Neuronal stem cell (in vitro differentiated cells): ENCODE measurements around the gene LDLRAD3. TPM values are rescaled to one million over a fixed set of nuclear protein-coding genes. Genes with fewer than 3 reads are reported as not detected.

Experiments used
- DNase-seq: peaks from one replicate; pipeline ENCODE4 v3.0.0-alpha.2; 2013; ENCODE audit warnings: low spot score
- H2AFZ ChIP-seq: one replicate; pipeline ENCODE4 v1.6.1; 2013; ENCODE audit warnings: mild to moderate bottlenecking, low read length, inconsistent platforms
- H2AK5ac ChIP-seq: 2 replicates; pipeline ENCODE4 v1.6.1; 2013; ENCODE audit warnings: low read depth, mild to moderate bottlenecking, inconsistent platforms, low read length, moderate library complexity, mixed read lengths
- H2BK120ac ChIP-seq: 2 replicates; pipeline ENCODE4 v1.6.1; 2013; ENCODE audit warnings: low read depth, mild to moderate bottlenecking, inconsistent platforms, low read length, moderate library complexity, mixed read lengths
- H2BK12ac ChIP-seq: one replicate; pipeline ENCODE4 v1.6.1; 2013; ENCODE audit warnings: low read length, inconsistent platforms
- H2BK15ac ChIP-seq: 2 replicates; pipeline ENCODE4 v1.6.1; 2013; ENCODE audit warnings: mild to moderate bottlenecking, low read length, inconsistent platforms, mixed read lengths
- H2BK5ac ChIP-seq: one replicate; pipeline ENCODE4 v1.6.1; 2013; ENCODE audit warnings: inconsistent platforms, mild to moderate bottlenecking, low read length, moderate library complexity
- H3K14ac ChIP-seq: one replicate; pipeline ENCODE4 v1.6.1; 2013; ENCODE audit warnings: low read length, inconsistent platforms
- H3K18ac ChIP-seq: 2 replicates; pipeline ENCODE4 v1.6.1; 2013; ENCODE audit warnings: low read length, inconsistent platforms
- H3K23ac ChIP-seq: 2 replicates; pipeline ENCODE4 v1.6.1; 2013; ENCODE audit warnings: low read depth, mild to moderate bottlenecking, mixed read lengths, low read length, inconsistent platforms; ENCODE audit not compliant: poor library complexity
- H3K27ac ChIP-seq: replicated peaks from 3 replicates; pipeline ENCODE4 v1.5.1; 2013; ENCODE audit warnings: low read length, inconsistent platforms
- H3K27me3 ChIP-seq, 3 experiments: 2 replicates each; pipeline ENCODE4 v1.6.1; 2013; ENCODE audit warnings: low read length in 3 of 3, mild to moderate bottlenecking in 2 of 3, inconsistent platforms in 1 of 3, low read depth in 1 of 3, mixed read lengths in 1 of 3, moderate library complexity in 1 of 3; ENCODE audit not compliant: control insufficient read depth in 3 of 3, insufficient read depth in 3 of 3
- H3K36me3 ChIP-seq, 2 donors: replicated peaks in 1 of 2; 2 replicates each; pipeline ENCODE4 v1.6.1; 2013; ENCODE audit warnings: low read length in 2 of 2; ENCODE audit not compliant: control insufficient read depth in 2 of 2, insufficient read depth in 2 of 2
- H3K4ac ChIP-seq: 2 replicates; pipeline ENCODE4 v1.6.1; 2013; ENCODE audit warnings: inconsistent platforms, mild to moderate bottlenecking, low read length, moderate library complexity
- H3K4me1 ChIP-seq, 2 donors: 1 replicate in 1 of 2; 2 replicates in 1 of 2; pipeline ENCODE4 v1.6.1; 2013; ENCODE audit warnings: low read length in 2 of 2, low read depth in 1 of 2; ENCODE audit not compliant: control insufficient read depth in 2 of 2, insufficient read depth in 1 of 2
- H3K4me2 ChIP-seq: one replicate; pipeline ENCODE4 v1.6.1; 2013; ENCODE audit warnings: mild to moderate bottlenecking, low read length, inconsistent platforms; ENCODE audit not compliant: insufficient read depth, poor library complexity, severe bottlenecking
- H3K4me3 ChIP-seq, 2 donors: 2 replicates each; pipeline ENCODE4 v1.5.1; 2013; ENCODE audit warnings: low read length in 2 of 2, mild to moderate bottlenecking in 2 of 2, inconsistent platforms in 1 of 2, moderate library complexity in 1 of 2
- H3K79me1 ChIP-seq: one replicate; pipeline ENCODE4 v1.6.1; 2013; ENCODE audit warnings: low read depth, mild to moderate bottlenecking, inconsistent platforms, low read length, moderate library complexity
- H3K9ac ChIP-seq: one replicate; pipeline ENCODE4 v1.6.1; 2013; ENCODE audit warnings: mild to moderate bottlenecking, low read depth, low read length, inconsistent platforms; ENCODE audit not compliant: poor library complexity
- H3K9me3 ChIP-seq, 2 donors: replicated peaks in 1 of 2; 2 replicates each; pipeline versions ENCODE3 to v1.6.1; 2013; ENCODE audit warnings: low read length in 2 of 2, mild to moderate bottlenecking in 2 of 2, inconsistent platforms in 1 of 2, low read depth in 1 of 2, mixed read lengths in 1 of 2, moderate library complexity in 1 of 2; ENCODE audit not compliant: control insufficient read depth in 2 of 2, insufficient read depth in 1 of 2
- H4K8ac ChIP-seq: one replicate; pipeline ENCODE4 v1.6.1; 2013; ENCODE audit warnings: low read depth, mild to moderate bottlenecking, inconsistent platforms, low read length, moderate library complexity
- H4K91ac ChIP-seq: one replicate; pipeline ENCODE4 v1.6.1; 2013; ENCODE audit warnings: low read length, low read depth, mild to moderate bottlenecking, inconsistent platforms; ENCODE audit not compliant: poor library complexity
- WGBS, 2 donors: extraction: QIAGEN DNeasy Blood & Tissue Kit; methylation state at CpG; one replicate each; pipeline ENCODE4 v1.1.7; 2013; ENCODE audit warnings: missing lambda C conversion rate in 2 of 2, mixed read lengths in 1 of 2; ENCODE audit not compliant: insufficient read length in 2 of 2, insufficient replicate concordance in 1 of 2; ENCODE audit errors: extremely low coverage in 2 of 2; 5-methylcytosine and 5-hydroxymethylcytosine counted together
- small RNA-seq: library from polyadenylated mRNA; stranded (forward); fragments of <200 nt; extraction: miRNeasy Mini kit (QIAGEN cat#:217004); gene quantifications from one replicate; pipeline ENCODE3, GENCODE V24; 2013; ENCODE audit not compliant: insufficient read depth

The LDLRAD3 gene

GRCh38 chr11:36274414-36274813 lies 330.6 kb downstream of the LDLRAD3 start:
- Histone ChIP-seq H3K4ac (no peak overlapping the region), H2BK12ac (no peak overlapping the region), H3K23ac (peak overlapping the region; percentile 66), H2AK5ac (no peak overlapping the region), H3K36me3 (peaks cover 0 to 54% of the 10 kb centered on the region in 2 donors), H4K91ac (no peak overlapping the region), H3K14ac (no peak overlapping the region), H3K9me3 (peaks cover 0 to 33% of the 10 kb centered on the region in 2 donors), H3K4me2 (no peak overlapping the region), H2AFZ (no peak overlapping the region), H3K18ac (no peak overlapping the region), H3K9ac (peak overlapping the region; percentile 24), H3K27me3 (no peaks in the 10 kb centered on the region), H4K8ac (no peak overlapping the region), H3K27ac (no peak overlapping the region), H2BK15ac (no peak overlapping the region), H2BK120ac (no peak overlapping the region), H3K79me1 (no peaks in the 10 kb centered on the region), H3K4me1 (peaks cover 11 to 21% of the 10 kb centered on the region in 2 donors), H2BK5ac (peak overlapping the region; percentile 43), H3K4me3 (no peak overlapping the region)
- DNase-seq = no peak
- WGBS, 2 donors = no CpG with 5 or more reads among the region's 7 CpGs

- Histone ChIP-seq H3K4me3 (no peak overlapping the region), H3K27ac (no peak overlapping the region), H3K4ac (no peak overlapping the region), H2AK5ac (no peak overlapping the region), H3K27me3 (no peaks in the 10 kb centered on the region), H3K9ac (peak overlapping the region; percentile 7), H3K14ac (no peak overlapping the region), H3K79me1 (peaks cover 1% of the 10 kb centered on the region), H4K91ac (no peak overlapping the region), H2BK120ac (no peak overlapping the region), H2AFZ (no peak overlapping the region), H4K8ac (no peak overlapping the region), H3K23ac (no peak overlapping the region), H3K4me2 (no peak overlapping the region), H3K18ac (no peak overlapping the region), H2BK5ac (no peak overlapping the region), H2BK12ac (no peak overlapping the region), H2BK15ac (no peak overlapping the region), H3K4me1 (peaks cover 9 to 33% of the 10 kb centered on the region in 2 donors), H3K36me3 (peaks cover 2 to 23% of the 10 kb centered on the region in 2 donors), H3K9me3 (peaks cover 1 to 28% of the 10 kb centered on the region in 2 donors)
- DNase-seq = no peak
- no CpG with 5 or more reads among the region's 13 CpGs for WGBS, 2 donors
Measured at GRCh38 chr11:36278531-36279282, 334.8 kb downstream of the LDLRAD3 start.

- Histone ChIP-seq H3K79me1 (peaks cover 1% of the 10 kb centered on the region), H3K36me3 (peaks cover 2 to 13% of the 10 kb centered on the region in 2 donors), H3K23ac (no peak overlapping the region), H2BK12ac (no peak overlapping the region), H3K9ac (no peak overlapping the region), H2AFZ (no peak overlapping the region), H3K4me2 (no peak overlapping the region), H3K18ac (no peak overlapping the region), H2AK5ac (no peak overlapping the region), H3K4me1 (peaks cover 9 to 33% of the 10 kb centered on the region in 2 donors), H2BK5ac (no peak overlapping the region), H2BK120ac (no peak overlapping the region), H3K27me3 (no peaks in the 10 kb centered on the region), H2BK15ac (no peak overlapping the region), H3K4ac (no peak overlapping the region), H3K4me3 (no peak overlapping the region), H3K9me3 (peaks cover 1 to 24% of the 10 kb centered on the region in 2 donors), H3K14ac (no peak overlapping the region), H4K8ac (no peak overlapping the region), H3K27ac (no peak overlapping the region), H4K91ac (no peak overlapping the region)
- WGBS, 2 donors = no CpG with 5 or more reads among the region's 1 CpG
- DNase-seq = no peak
Measured at GRCh38 chr11:36280531-36280930, 336.7 kb downstream of the LDLRAD3 start.

Small RNA genes within 50 kb of the gene (small RNA-seq; reads per million reads assigned to genes)
- not detected for gene MIR3973
